ENCODE measurements around the gene SH3RF3. TPM values are rescaled to one million over a fixed set of nuclear protein-coding genes. Genes with fewer than 3 reads are reported as not detected.

The SH3RF3 gene
- total RNA-seq, 2 donors from 2014 or later, result 1.5 to 1.8 TPM

GRCh38 chr2:109387778-109388469, 258.9 kb downstream of the SH3RF3 start:
- WGBS, 2 experiments (ENCODE audit: insufficient coverage in 1 of 2, insufficient read length in 1 of 2), result 71 to 84% methylated on average over 3 to 8 of the region's 8 CpGs

GRCh38 chr2:109391243-109391642, 262.2 kb downstream of the SH3RF3 start:
- Histone ChIP-seq H3K4me3 (ENCODE audit: low read length) (no peak overlapping the region), H3K4me1 (ENCODE audit: control insufficient read depth, insufficient read depth, low read length) (peaks cover 12% of the 10 kb centered on the region), H3K36me3 (ENCODE audit: control insufficient read depth, insufficient read depth, low read length) (no peaks in the 10 kb centered on the region), H3K9me3 (ENCODE audit: control insufficient read depth, low read length) (no peaks in the 10 kb centered on the region), H3K27me3 (ENCODE audit: control insufficient read depth, insufficient read depth, low read length, poor library complexity, severe bottlenecking) (no peaks in the 10 kb centered on the region), H3K9ac (ENCODE audit: extremely low read depth, low read length, poor library complexity, severe bottlenecking) (no peak overlapping the region), H3K27ac (ENCODE audit: low read depth, low read length) (no peak overlapping the region)
- Mint-ChIP-seq H3K27me3 (ENCODE audit: insufficient read depth) (no peaks in the 10 kb centered on the region), H3K4me1 (peaks cover 16% of the 10 kb centered on the region), H3K36me3 (ENCODE audit: low read depth) (no peaks in the 10 kb centered on the region), H3K9me3 (no peaks in the 10 kb centered on the region), H3K4me3 (no peak overlapping the region), H3K27ac (no peak overlapping the region)
- TF ChIP-seq CTCF (conservative IDR thresholded peaks at IDR 0.05), result no peak
- 88 to 90% methylated on average over 8 to 9 of the region's 9 CpGs for WGBS, 2 experiments (ENCODE audit: insufficient coverage in 1 of 2, insufficient read length in 1 of 2)
- no peak for DNase-seq

More at GRCh38 chr2:109387778-109388469, 258.9 kb downstream of the SH3RF3 start:
- no peaks in the 10 kb centered on the region for H3K9me3 ChIP-seq (ENCODE audit: control insufficient read depth, low read length)
- H3K4me3 ChIP-seq (ENCODE audit: low read length), result no peak overlapping the region
- Mint-ChIP-seq H3K9me3 (no peaks in the 10 kb centered on the region), H3K4me1 (peaks cover 35% of the 10 kb centered on the region), H3K36me3 (ENCODE audit: low read depth) (no peaks in the 10 kb centered on the region), H3K4me3 (no peak overlapping the region), H3K27me3 (ENCODE audit: insufficient read depth) (peaks cover 4% of the 10 kb centered on the region), H3K27ac (no peak overlapping the region)
- no peak overlapping the region for H3K9ac ChIP-seq (ENCODE audit: extremely low read depth, low read length, poor library complexity, severe bottlenecking)
- no peak for DNase-seq
- H3K27ac ChIP-seq (ENCODE audit: low read depth, low read length), result no peak overlapping the region
- peaks cover 12% of the 10 kb centered on the region for H3K4me1 ChIP-seq (ENCODE audit: control insufficient read depth, insufficient read depth, low read length)
- no peak for TF ChIP-seq CTCF (conservative IDR thresholded peaks at IDR 0.05)
- H3K36me3 ChIP-seq (ENCODE audit: control insufficient read depth, insufficient read depth, low read length), result no peaks in the 10 kb centered on the region
- H3K27me3 ChIP-seq (ENCODE audit: control insufficient read depth, insufficient read depth, low read length, poor library complexity, severe bottlenecking), result no peaks in the 10 kb centered on the region

- Mint-ChIP-seq H3K4me3 (no peak overlapping the region), H3K4me1 (peaks cover 10% of the 10 kb centered on the region), H3K9me3 (no peaks in the 10 kb centered on the region), H3K27ac (no peak overlapping the region), H3K36me3 (ENCODE audit: low read depth) (no peaks in the 10 kb centered on the region), H3K27me3 (ENCODE audit: insufficient read depth) (no peaks in the 10 kb centered on the region)
- no peaks in the 10 kb centered on the region for H3K27me3 ChIP-seq (ENCODE audit: control insufficient read depth, insufficient read depth, low read length, poor library complexity, severe bottlenecking)
- H3K9me3 ChIP-seq (ENCODE audit: control insufficient read depth, low read length), result no peaks in the 10 kb centered on the region
- H3K36me3 ChIP-seq (ENCODE audit: control insufficient read depth, insufficient read depth, low read length), result no peaks in the 10 kb centered on the region
- no peak for DNase-seq
- 93 to 94% methylated on average over 4 to 5 of the region's 5 CpGs for WGBS, 2 experiments (ENCODE audit: insufficient coverage in 1 of 2, insufficient read length in 1 of 2)
- H3K4me1 ChIP-seq (ENCODE audit: control insufficient read depth, insufficient read depth, low read length), result peaks cover 5% of the 10 kb centered on the region
- H3K9ac ChIP-seq (ENCODE audit: extremely low read depth, low read length, poor library complexity, severe bottlenecking), result no peak overlapping the region
- no peak overlapping the region for H3K4me3 ChIP-seq (ENCODE audit: low read length)
- TF ChIP-seq CTCF (conservative IDR thresholded peaks at IDR 0.05), result no peak
- H3K27ac ChIP-seq (ENCODE audit: low read depth, low read length), result no peak overlapping the region
Observed at GRCh38 chr2:109392140-109392539, 263.1 kb downstream of the SH3RF3 start.
